Epithelial cell of proximal tubule (primary cell): ENCODE results near the gene IGFALS. TPM values are rescaled to one million over a fixed set of nuclear protein-coding genes. Genes with fewer than 3 reads are reported as not detected.

Source experiments
- DNase-seq: peaks from one replicate; pipeline ENCODE4 v3.0.0-alpha.2; 2011; ENCODE audit warnings: low read depth
- H3K4me3 ChIP-seq: 2 replicates; pipeline ENCODE4 v1.5.1; 2011; ENCODE audit warnings: low read depth, mild to moderate bottlenecking, low read length
- CTCF ChIP-seq: conservative IDR thresholded peaks from 2 replicates; pipeline ENCODE4 v1.5.1; 2012; ENCODE audit warnings: low read depth, mild to moderate bottlenecking, low read length
- total RNA-seq: library from RNA; depleted of rRNA; stranded (reverse); fragments of >200 nt; gene quantifications from 2 replicates; pipeline ENCODE4 v1.2.3, GENCODE V29; 2015

The IGFALS gene
- 2.6 TPM in 1 of 2 replicates, not detected in the other for total RNA-seq

DNA sequence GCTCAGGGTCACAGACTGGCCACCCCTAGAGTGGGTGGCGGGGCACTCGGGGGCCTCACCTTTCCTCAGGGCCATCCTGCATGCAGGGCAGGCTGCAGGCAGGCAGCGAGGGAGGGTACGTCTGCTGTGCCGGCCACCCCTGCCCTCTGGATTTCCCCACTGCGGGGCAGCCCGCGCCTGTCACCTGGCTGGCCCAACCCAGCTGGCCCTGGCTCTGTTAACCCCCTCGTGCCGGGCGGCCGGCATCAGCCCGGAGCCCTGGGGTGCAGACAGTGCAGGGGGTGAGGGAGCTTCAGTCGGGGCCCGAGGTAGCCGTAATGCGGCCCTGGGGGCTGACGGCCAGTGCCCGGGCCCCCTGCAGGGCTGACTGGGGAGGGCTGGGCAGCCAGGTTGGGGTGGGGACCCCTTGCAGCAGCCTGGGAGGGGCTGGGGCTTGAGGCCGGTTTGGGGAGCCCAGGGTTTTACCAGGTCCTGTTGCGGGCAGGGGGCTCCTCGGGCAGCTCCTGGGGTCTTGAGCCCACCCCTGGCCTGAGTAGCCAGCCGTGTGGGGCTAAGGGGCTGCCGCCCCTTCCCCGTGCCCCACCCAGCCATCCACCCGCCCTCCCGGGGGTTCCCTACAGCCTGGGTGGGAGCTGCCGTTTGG is at the start of gene IGFALS:
TSS of gene IGFALS (minus strand) at position 128 of the 643 bp plus-strand sequence. CDS start at position 75, 53 bp downstream.
- no peak within 1 kb of the TSS for H3K4me3 ChIP-seq
- TF ChIP-seq CTCF: no peak
- no peak for DNase-seq

DNA sequence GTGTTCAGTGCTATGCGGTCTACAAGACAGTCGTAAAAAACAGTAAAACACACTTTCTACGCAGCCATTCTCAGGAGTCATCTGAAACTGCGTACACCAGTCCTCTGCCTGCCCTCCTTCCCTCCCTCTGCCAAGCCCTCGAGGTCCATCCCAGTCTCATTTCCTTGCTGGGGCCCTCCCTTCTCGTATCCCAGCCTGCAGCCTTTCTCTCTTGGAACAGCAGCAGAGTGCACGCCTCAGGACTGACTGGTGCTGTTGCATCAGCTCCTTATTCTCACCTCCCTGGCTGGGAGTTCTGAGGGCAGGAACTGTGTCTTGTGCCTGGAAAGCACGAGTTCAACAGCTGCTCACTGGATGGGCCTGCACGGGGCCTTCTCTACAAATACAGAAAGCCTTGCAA is 46.0 kb upstream of the IGFALS start:
- DNase-seq: no peak
- no peak overlapping the region for H3K4me3 ChIP-seq
- TF ChIP-seq CTCF: no peak

- no peak overlapping the region for H3K4me3 ChIP-seq
- no peak for TF ChIP-seq CTCF
- DNase-seq: no peak
Measured at GRCh38 chr16:1834096-1834495, 40.6 kb upstream of the IGFALS start.

GRCh38 chr16:1832838-1833454 is 39.4 kb upstream of the IGFALS start:
- no peak for DNase-seq
- no peak for TF ChIP-seq CTCF
- no peak overlapping the region for H3K4me3 ChIP-seq

DNA sequence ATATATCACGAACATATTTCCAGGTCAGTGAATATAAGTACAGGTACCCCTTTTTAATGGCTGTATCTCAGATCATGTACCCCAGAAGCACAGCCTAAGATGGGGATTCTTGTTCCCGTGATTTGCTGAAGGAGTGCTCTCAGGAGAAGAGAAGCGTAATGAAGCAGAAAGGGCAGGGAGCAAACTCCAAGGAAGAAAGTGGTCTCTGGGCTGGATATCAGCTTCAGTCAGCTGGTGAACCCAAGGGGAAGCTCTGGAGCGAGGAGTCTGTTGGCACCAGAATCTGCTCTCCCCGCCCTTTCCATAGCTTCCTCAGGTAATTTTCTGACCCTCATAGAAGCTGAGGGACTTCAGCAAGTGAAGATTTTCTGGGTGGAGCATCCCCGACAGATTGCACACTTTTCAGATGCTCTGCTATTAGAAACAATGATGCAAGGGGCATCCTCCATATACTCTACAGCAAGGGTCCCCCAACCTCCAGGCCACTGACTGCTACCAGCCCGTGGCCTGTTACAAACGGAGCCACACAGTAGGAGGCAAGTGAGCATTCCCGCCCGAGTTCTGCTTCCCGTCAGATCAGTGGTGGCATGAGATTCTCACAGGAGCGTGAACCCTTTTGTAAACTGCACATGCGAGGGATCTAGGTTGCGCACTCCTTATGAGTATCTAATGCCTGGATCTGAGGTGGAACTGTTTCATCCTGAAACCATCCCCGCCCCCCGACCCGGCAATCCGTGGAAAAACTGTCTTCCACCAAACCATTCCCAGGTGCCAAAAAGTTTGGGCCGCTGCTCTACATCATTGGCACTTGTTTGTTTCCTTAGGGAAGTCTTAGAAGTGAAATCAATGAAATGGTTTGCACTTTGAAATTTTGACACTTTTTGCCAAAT is 37.9 kb upstream of the IGFALS start:
- DNase-seq: no peak
- no peak overlapping the region for H3K4me3 ChIP-seq
- TF ChIP-seq CTCF: no peak

GRCh38 chr16:1830213-1830612 is 36.7 kb upstream of the IGFALS start:
- DNase-seq: peak; percentile 50
- TF ChIP-seq CTCF: no peak
- H3K4me3 ChIP-seq: peak overlapping the region; percentile 84
